Measurements from ENCODE around the gene KCNH1. TPM values are rescaled to one million over a fixed set of nuclear protein-coding genes. Genes with fewer than 3 reads are reported as not detected.

Gene KCNH1
- total and polyA plus RNA-seq, 9 of the 15 experiments (the other 6 are each of a cell fraction or from before 2014, with no cell fraction given), result not detected

DNA sequence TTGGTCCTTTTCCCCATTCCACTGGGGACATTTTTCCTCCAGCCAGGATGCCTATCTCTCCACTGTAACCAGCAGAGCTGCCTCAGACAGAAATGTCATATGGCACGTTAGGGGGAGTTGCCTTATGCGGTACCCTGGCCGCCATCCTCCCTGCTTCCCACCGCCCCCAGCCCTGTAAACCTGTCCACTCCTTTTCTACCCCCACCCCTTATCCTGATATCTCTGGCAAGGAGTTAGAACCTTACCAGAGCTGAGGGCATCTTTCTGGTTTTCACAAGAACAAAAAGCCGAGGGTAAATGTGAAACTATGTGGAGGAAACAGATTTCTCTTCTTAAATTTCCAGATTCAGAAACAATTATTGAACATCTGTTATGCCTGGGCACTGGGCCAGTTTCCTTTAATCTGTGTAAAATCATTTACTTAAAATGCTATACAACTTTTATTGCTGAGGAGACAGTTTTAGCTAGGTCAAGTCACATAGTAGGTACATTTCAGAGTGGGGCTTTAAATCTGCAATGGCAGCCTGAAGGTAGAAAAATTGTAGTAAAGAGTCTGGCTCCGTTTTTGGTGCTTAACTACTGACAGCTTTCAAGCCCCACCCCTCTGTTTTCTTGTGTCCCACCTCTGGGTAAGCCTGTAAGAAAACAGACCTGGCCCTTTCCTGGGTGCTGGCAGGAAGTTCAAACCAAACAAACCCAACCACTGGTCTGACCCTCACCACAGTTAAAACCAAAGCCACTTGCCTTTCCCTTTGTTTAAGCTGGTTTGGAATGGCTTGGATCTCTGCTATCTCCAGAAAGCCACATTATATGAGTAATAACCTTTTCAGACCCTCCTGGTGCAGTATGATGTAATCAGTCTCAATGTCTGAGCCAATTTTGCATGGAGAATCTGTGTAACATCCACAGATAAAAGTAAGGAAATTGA lies 486.3 kb downstream of the KCNH1 start:
- H3K4me3 ChIP-seq, result no peak overlapping the region
- H2AFZ ChIP-seq (ENCODE audit: low read depth, low read length), result no peak overlapping the region
- H3K79me2 ChIP-seq (ENCODE audit: control insufficient read depth, insufficient read depth, low read length), result no peaks in the 10 kb centered on the region
- no TSS peak for BruUV-seq (replicated peaks)
- no peak for ATAC-seq
- H3K9me3 ChIP-seq (replicated peaks; ENCODE audit: control insufficient read depth, insufficient read depth, low read depth, low read length), result no peaks in the 10 kb centered on the region
- H3K27me3 ChIP-seq (ENCODE audit: control insufficient read depth in 2 of 2, insufficient read depth in 2 of 2, low read length in 2 of 2), result peaks cover 0 to 6% of the 10 kb centered on the region in 2 experiments; a peak in 2 of 5 replicates
- no peaks in the 10 kb centered on the region for H4K20me1 ChIP-seq (replicated peaks; ENCODE audit: control insufficient read depth, insufficient read depth, low read length)
- no peak overlapping the region for H3K27ac ChIP-seq (ENCODE audit: extremely low read depth, low read depth, low read length)
- in situ Hi-C loops (cut with MboI) (loop anchor here (5.0 kb wide), 1 partner anchor 495 kb away; no protein-coding TSS in a partner anchor), intact Hi-C loops (cut with micrococcal nuclease) (no loop called here)
- no peaks in the 10 kb centered on the region for H3K36me3 ChIP-seq (ENCODE audit: control insufficient read depth, insufficient read depth, low read length)
- 3% methylated on average over 6 of the region's 6 CpGs for WGBS (ENCODE audit: insufficient coverage, low coverage, missing lambda C conversion rate)
- POLR2A ChIA-PET, result no interaction called here
- DNase-seq (ENCODE audit: extremely low read depth in 1 of 4, low spot score in 3 of 4), result no peak
- H3K9me1 ChIP-seq (ENCODE audit: control insufficient read depth, insufficient read depth, low read length), result no peaks in the 10 kb centered on the region
- H3K4me1 ChIP-seq (replicated peaks in 1 of 2; ENCODE audit: control insufficient read depth in 2 of 2, insufficient read depth in 2 of 2, low read length in 2 of 2), result no peaks in the 10 kb centered on the region
- TF ChIP-seq CEBPG (CRISPR knock-in tag; IDR thresholded peaks at IDR 0.05) (no peak), CEBPG (tag; conservative IDR thresholded peaks at IDR 0.05 in 1 of 2, IDR thresholded peaks at IDR 0.05 in 1 of 2) (peak; percentile 51 to 77; a peak in 3 of 4 replicates), MAFG (tag; conservative IDR thresholded peaks at IDR 0.05) (peak; percentile 62), ATF7 (IDR thresholded peaks at IDR 0.05) (peak; percentile 26; the same call in 1 of the 2 replicates), RBM17 (IDR thresholded peaks at IDR 0.05; ENCODE audit: borderline replicate concordance, low read depth, low read length) (no peak), MAFK (IDR thresholded peaks at IDR 0.05; ENCODE audit: low read length) (peak; percentile 56), ATF3 (IDR thresholded peaks at IDR 0.05) (peak; percentile 50; the same call in 1 of the 2 replicates), ATF3 (CRISPR knock-in tag; conservative IDR thresholded peaks at IDR 0.05) (no peak), ZNF282 (CRISPR knock-in tag; IDR thresholded peaks at IDR 0.05) (no peak), SMC3 (conservative IDR thresholded peaks at IDR 0.05; ENCODE audit: insufficient read depth, low read depth, low read length) (no peak), ZNF316 (IDR thresholded peaks at IDR 0.05) (peak; percentile 64), C11orf30 (IDR thresholded peaks at IDR 0.05; ENCODE audit: low read depth) (peak; percentile 51; the same call in 1 of the 2 replicates), EP300 (IDR thresholded peaks at IDR 0.05; ENCODE audit: low read length) (no peak), MAFF (IDR thresholded peaks at IDR 0.05; ENCODE audit: low read length) (peak; percentile 58)
- no peak overlapping the region for H3K9ac ChIP-seq (ENCODE audit: insufficient read depth in 1 of 2, low read depth in 2 of 2, low read length in 2 of 2)
- CTCF ChIA-PET (ENCODE audit: low intra/inter-chr PET ratio), result no interaction called here
- FAIRE-seq, result no peak
- H3K4me2 ChIP-seq (ENCODE audit: insufficient read depth, low read length), result no peak overlapping the region
